ENCODE measurements around the gene OBI1.

OBI1 gene

GRCh38 chr13:78631077-78631476 lies 27.9 kb downstream of the OBI1 start:
- in situ Hi-C loops (cut with MboI; ENCODE audit: low sequenced_read_pairs, unreplicated experiment): no loop called here
- TF ChIP-seq CTCF (IDR thresholded peaks at IDR 0.05; ENCODE audit: borderline replicate concordance, control extremely low read depth, extremely low read depth, insufficient read depth, missing control alignments): no peak
- DNase-seq (ENCODE audit: low spot score): no peak

DNA sequence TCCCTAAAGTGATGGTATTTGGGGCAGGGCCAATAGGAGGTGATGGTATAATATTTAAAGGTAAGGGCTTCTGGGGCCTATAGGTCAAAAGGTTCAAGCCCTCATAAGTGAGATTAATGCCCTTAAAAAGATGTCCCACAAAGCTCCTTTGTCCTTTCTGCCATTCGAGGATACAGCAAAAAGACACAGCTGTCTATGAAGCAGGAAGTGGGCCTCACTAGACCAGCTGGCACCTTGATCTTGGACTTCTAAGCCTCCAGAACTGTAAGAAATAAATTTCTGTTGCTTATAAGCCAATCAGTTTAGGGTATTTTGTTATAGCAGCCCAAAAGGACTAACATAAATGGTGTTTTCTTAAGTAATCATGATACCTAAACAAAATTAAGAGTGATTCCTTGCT lies 28.4 kb downstream of the OBI1 start:
- no peak for DNase-seq (ENCODE audit: low spot score)
- in situ Hi-C loops (cut with MboI; ENCODE audit: low sequenced_read_pairs, unreplicated experiment): no loop called here
- no peak for TF ChIP-seq CTCF (IDR thresholded peaks at IDR 0.05; ENCODE audit: borderline replicate concordance, control extremely low read depth, extremely low read depth, insufficient read depth, missing control alignments)

DNA sequence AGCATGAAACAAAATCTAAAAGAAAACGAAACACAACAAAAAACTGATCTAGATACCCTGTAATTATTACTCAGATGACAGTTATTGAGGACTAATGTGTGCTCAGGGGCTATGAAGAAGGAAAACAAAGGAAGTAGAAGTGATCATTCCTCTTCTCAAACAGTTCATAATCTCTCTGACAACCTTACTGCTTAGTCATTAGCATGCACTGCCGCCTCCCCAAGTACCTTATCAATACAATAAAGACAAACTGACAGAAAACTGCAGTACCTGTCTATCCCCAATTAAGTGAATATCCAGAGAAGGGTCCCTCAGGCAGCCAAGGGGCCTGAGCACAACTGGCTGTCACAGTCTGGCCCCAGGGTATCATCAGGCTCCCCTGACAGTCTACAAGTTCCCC lies 33.6 kb downstream of the OBI1 start:
- in situ Hi-C loops (cut with MboI; ENCODE audit: low sequenced_read_pairs, unreplicated experiment): no loop called here
- DNase-seq (ENCODE audit: low spot score): no peak
- TF ChIP-seq CTCF (IDR thresholded peaks at IDR 0.05; ENCODE audit: borderline replicate concordance, control extremely low read depth, extremely low read depth, insufficient read depth, missing control alignments): no peak

DNA sequence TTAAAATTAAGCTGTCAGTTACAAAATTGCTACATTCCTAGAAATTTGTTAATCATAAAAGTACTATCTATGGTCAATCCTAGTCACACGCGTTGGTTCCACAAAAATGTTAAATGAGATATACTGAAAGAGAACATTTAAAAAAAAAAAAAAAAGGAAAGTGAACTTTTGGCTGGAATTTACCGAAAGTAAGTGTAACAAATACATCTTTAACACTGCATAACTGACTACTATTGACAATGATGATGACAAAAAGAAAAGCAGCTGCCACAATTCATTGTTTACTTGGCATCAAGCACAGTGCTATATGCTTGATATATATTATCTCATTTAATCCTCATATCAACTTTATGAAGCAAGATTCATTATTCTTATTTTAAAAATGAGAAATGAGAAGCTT lies 35.8 kb downstream of the OBI1 start:
- in situ Hi-C loops (cut with MboI; ENCODE audit: low sequenced_read_pairs, unreplicated experiment): no loop called here
- no peak for DNase-seq (ENCODE audit: low spot score)
- no peak for TF ChIP-seq CTCF (IDR thresholded peaks at IDR 0.05; ENCODE audit: borderline replicate concordance, control extremely low read depth, extremely low read depth, insufficient read depth, missing control alignments)

DNA sequence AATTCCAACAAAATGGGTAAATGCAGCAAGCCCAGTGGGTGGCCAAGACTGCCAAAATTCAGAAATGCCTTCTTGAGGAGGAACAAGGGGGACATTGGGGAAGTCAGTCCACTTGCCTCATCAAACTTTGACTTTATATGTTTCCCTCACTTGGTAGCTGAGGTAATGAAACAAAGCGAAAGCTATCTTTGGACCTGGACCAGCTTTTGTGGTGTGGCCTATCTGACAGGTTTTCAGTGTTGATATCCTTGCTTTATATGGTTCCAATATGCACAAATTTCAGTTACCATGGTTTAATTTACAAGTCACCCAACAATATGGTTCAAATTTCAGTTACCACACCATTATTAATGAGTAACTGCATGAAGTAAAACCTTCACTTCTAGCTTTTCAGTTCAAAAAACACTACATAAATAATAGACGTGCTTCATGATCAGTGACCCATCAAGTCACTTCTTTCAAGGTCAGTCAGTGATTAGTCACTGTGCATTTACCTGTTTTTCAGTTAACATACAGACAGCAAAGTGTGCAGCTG lies 38.0 kb downstream of the OBI1 start:
- in situ Hi-C loops (cut with MboI; ENCODE audit: low sequenced_read_pairs, unreplicated experiment): no loop called here
- DNase-seq (ENCODE audit: low spot score): no peak
- no peak for TF ChIP-seq CTCF (IDR thresholded peaks at IDR 0.05; ENCODE audit: borderline replicate concordance, control extremely low read depth, extremely low read depth, insufficient read depth, missing control alignments)

GRCh38 chr13:78618411-78618810 lies 40.5 kb downstream of the OBI1 start:
- in situ Hi-C loops (cut with MboI; ENCODE audit: low sequenced_read_pairs, unreplicated experiment): no loop called here
- no peak for DNase-seq (ENCODE audit: low spot score)
- no peak for TF ChIP-seq CTCF (IDR thresholded peaks at IDR 0.05; ENCODE audit: borderline replicate concordance, control extremely low read depth, extremely low read depth, insufficient read depth, missing control alignments)

GRCh38 chr13:78611040-78611439 lies 47.9 kb downstream of the OBI1 start:
- no peak for DNase-seq (ENCODE audit: low spot score)
- TF ChIP-seq CTCF (IDR thresholded peaks at IDR 0.05; ENCODE audit: borderline replicate concordance, control extremely low read depth, extremely low read depth, insufficient read depth, missing control alignments): no peak
- in situ Hi-C loops (cut with MboI; ENCODE audit: low sequenced_read_pairs, unreplicated experiment): no loop called here
